ENCODE data around the gene PREX1. TPM values are rescaled to one million over a fixed set of nuclear protein-coding genes. Genes with fewer than 3 reads are reported as not detected.

PREX1 gene
- total RNA-seq, 1 donor from 2014 or later: 66.0 TPM

DNA sequence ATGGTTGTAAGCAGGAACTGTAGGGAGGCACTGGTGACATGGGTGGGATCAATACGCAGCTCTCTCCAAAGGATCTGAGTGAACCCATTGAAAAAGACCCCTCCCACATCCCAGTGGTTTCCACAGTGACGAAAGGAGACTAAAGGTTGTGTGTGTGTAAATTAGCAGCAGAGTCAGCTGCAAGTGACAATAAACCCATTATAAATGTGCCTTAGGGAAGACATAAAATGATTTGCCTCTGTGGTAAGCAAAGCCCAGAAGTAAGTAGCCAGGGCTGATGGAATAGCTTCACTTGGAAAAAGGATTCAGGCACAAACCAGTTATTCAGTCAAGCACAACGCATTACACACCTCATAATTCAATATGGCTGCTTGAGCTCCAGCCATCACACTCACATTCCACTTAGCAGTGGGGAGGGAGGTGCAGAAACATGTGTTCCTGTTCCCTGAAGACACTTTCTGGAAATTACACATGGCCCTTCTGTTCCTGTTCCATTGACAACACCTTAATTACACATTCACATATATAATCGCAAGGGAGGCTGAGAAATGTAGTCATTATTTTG, 231.4 kb downstream of the PREX1 start:
- Histone ChIP-seq H3K36me3 (no peaks in the 10 kb centered on the region), H3K4me1 (no peaks in the 10 kb centered on the region), H3K4me3 (no peak overlapping the region), H3K9me3 (no peaks in the 10 kb centered on the region), H3K27me3 (peaks cover 2% of the 10 kb centered on the region), H3K27ac (no peak overlapping the region)
- intact Hi-C loops (cut with DNase I): no loop called here
- TF ChIP-seq, protein P1, sequence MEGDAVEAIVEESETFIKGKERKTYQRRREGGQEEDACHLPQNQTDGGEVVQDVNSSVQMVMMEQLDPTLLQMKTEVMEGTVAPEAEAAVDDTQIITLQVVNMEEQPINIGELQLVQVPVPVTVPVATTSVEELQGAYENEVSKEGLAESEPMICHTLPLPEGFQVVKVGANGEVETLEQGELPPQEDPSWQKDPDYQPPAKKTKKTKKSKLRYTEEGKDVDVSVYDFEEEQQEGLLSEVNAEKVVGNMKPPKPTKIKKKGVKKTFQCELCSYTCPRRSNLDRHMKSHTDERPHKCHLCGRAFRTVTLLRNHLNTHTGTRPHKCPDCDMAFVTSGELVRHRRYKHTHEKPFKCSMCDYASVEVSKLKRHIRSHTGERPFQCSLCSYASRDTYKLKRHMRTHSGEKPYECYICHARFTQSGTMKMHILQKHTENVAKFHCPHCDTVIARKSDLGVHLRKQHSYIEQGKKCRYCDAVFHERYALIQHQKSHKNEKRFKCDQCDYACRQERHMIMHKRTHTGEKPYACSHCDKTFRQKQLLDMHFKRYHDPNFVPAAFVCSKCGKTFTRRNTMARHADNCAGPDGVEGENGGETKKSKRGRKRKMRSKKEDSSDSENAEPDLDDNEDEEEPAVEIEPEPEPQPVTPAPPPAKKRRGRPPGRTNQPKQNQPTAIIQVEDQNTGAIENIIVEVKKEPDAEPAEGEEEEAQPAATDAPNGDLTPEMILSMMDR (IDR thresholded peaks at IDR 0.05): no peak
- no peak for ATAC-seq
- no peak for DNase-seq

DNA sequence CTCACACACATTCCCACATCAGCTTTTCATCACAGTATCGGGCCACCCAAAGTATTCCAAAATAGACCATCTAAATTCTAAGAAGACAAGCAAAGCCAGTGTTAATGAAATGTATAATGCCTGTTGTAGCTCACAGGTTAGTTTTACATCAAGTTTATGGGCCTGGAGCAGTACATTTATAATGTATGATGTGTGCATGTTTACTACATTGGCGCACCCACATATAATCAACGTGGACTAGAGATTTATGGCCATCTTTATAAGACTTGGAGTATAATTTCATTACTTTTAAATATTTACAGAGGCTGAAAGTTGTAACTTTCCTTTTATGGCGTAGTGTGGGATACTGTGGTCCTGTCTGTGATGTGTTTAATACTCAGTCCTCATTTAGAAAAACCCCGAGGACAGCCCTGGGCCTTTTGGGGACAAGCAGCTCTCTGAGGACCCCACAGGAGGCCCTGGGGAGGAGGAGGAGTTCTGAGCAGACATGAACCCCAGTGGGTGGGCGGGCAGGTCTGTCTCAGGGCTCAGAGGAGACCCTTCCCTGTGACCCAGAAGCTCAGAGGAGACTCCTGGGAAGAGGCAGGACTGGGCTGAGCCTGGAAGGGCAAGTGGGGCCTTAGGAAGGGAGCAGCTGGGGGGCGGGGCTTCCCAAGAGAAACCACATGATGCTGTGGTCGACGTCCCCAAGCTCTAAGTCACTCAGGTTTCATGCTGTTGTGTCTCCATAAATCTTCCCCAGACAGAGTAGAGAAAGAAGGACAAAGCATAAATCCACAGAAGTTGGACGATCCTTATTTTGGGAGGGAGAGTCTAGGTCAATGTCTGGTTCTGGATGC, 232.1 kb downstream of the PREX1 start:
- ATAC-seq (no peak), DNase-seq (no peak)
- intact Hi-C loops (cut with DNase I): no loop called here

GRCh38 chr20:48594533-48594932, 233.3 kb downstream of the PREX1 start:
- H3K4me1 ChIP-seq: no peaks in the 10 kb centered on the region
- DNase-seq (no peak), ATAC-seq (no peak)
- H3K4me3 ChIP-seq: no peak overlapping the region
- no peaks in the 10 kb centered on the region for H3K36me3 ChIP-seq
- no peaks in the 10 kb centered on the region for H3K27me3 ChIP-seq
- H3K27ac ChIP-seq: no peak overlapping the region
- TF ChIP-seq, protein P1 (IDR thresholded peaks at IDR 0.05): no peak
- intact Hi-C loops (cut with DNase I): no loop called here
- H3K9me3 ChIP-seq: no peaks in the 10 kb centered on the region

More for the DNA sequence above, 232.1 kb downstream of the PREX1 start:
- Histone ChIP-seq H3K27me3 (no peaks in the 10 kb centered on the region), H3K36me3 (no peaks in the 10 kb centered on the region), H3K4me3 (no peak overlapping the region), H3K27ac (no peak overlapping the region), H3K9me3 (no peaks in the 10 kb centered on the region), H3K4me1 (no peaks in the 10 kb centered on the region)
- TF ChIP-seq, protein P1 (IDR thresholded peaks at IDR 0.05): no peak

DNA sequence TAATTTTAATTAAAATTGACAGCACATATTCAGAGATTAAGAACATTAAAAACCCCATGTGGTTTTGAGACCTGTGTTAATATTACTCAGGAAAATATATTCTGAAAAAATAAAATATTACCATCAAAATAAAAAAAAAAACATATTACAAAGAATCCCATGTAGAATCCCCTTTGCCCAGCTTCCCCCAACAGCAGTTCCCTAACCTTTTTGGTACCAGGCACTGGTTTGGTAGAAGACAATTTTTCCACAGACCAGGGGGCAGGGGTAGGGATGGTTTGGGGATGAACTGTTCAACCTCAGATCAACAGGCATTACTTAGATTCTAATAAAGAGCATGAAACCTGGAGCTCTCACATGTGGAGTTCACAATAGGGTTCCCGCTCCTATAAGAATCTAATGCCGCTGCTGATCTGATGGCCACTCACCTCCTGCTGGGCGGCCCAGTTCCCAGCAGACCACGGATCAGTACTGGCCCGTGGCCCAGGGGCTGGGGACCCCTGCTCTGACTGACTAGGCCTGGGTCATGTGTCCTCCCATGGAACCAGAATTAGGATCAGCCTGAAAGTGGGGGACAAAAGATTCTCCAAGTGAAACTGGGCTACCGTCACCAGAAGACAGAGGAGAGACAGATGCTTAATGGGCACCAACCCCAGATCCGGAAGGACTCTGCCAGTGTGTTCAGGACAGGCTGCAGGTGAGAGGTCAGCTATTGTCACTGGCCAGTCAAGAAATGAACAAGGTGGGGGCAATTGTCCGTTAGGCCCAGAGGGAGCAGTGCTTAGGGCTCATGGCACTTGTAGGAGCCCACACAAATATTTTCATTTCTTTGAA, 235.5 kb downstream of the PREX1 start:
- intact Hi-C loops (cut with DNase I): no loop called here
- Histone ChIP-seq H3K4me1 (no peaks in the 10 kb centered on the region), H3K27ac (no peak overlapping the region), H3K27me3 (no peaks in the 10 kb centered on the region), H3K36me3 (no peaks in the 10 kb centered on the region), H3K9me3 (no peaks in the 10 kb centered on the region), H3K4me3 (no peak overlapping the region)
- TF ChIP-seq, protein P1 (IDR thresholded peaks at IDR 0.05): no peak
- DNase-seq: no peak
- ATAC-seq: no peak

GRCh38 chr20:48586730-48587129, 241.1 kb downstream of the PREX1 start:
- intact Hi-C loops (cut with DNase I): no loop called here
- no peak for ATAC-seq
- H3K4me1 ChIP-seq: no peaks in the 10 kb centered on the region
- no peak overlapping the region for H3K4me3 ChIP-seq
- H3K27ac ChIP-seq: no peak overlapping the region
- TF ChIP-seq, protein P1 (IDR thresholded peaks at IDR 0.05): no peak
- no peak for DNase-seq
- no peaks in the 10 kb centered on the region for H3K9me3 ChIP-seq
- H3K36me3 ChIP-seq: no peaks in the 10 kb centered on the region
- peaks cover 7% of the 10 kb centered on the region for H3K27me3 ChIP-seq

All from upper lobe of right lung (tissue), 1 donor.